ENCODE data around the gene MGAT2.
A peak's percentile ranks its signal among the peaks of the same experiment; 100 is the strongest.

MGAT2 gene

DNA sequence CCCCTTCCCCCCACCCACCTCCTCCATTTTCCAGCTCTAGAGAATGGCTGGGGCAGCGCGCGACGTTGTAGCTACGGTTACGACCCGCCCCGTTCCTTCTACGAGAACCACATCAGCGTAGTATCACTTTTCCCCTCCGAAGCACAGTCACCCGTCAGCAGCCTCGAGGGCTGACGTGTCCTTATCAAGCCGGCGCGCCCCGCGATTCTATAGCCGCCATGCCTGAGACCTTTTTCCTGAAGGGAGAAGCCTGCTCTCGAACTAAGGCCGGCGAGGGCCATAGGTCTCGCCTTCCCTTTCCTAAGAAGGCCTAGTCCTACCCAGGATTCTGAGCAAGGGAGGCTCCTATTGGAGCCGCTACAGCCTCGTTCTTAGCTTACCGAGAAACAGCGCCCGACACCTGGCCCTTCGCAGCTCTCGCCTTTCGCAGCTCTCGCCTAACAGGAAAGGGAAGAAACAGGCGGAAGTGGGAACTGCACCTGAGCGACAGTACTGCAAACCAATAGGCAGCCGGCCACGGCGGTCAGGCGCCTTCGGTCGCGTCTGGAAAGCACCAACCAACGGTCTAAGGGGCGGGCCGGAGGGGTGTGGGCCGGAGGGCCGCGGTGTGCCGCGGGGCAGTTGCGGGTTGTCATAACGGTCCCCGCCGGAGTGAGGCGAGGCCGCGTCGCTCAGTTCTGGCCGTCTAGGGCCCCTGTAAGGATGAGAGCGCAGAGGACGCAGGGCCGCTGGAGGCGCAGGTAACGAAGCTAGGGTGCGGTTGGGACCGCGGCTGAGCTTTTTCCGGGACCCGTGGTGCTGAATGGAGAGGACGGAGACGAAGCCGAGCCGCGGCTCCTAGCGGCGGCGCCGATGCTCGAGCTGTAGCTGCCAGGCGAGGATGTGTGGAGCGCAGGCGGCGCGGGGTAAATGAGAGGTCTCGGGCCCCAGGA, at the start of gene MGAT2, which contains the start of gene RPL36AL:
TSS of gene MGAT2 (plus strand) at position 618 of the 932 bp plus-strand sequence. CDS start 470 bp downstream, outside the sequence.
TSS of gene RPL36AL (minus strand) at position 445 of the 932 bp plus-strand sequence. CDS start 1,522 bp downstream, outside the sequence.
- H3K4me1 ChIP-seq (ENCODE audit: low read depth, poor library complexity, severe bottlenecking): peaks cover 32% of the 10 kb centered on the region
- H3K4me3 ChIP-seq (IDR thresholded peaks at IDR 0.05; ENCODE audit: insufficient read depth, low read depth, low read length): no peak within 1 kb of the TSS
- peaks cover 84% of the 10 kb centered on the region for H3K79me2 ChIP-seq (ENCODE audit: insufficient read depth, low read depth)
- TF ChIP-seq, protein P1, sequence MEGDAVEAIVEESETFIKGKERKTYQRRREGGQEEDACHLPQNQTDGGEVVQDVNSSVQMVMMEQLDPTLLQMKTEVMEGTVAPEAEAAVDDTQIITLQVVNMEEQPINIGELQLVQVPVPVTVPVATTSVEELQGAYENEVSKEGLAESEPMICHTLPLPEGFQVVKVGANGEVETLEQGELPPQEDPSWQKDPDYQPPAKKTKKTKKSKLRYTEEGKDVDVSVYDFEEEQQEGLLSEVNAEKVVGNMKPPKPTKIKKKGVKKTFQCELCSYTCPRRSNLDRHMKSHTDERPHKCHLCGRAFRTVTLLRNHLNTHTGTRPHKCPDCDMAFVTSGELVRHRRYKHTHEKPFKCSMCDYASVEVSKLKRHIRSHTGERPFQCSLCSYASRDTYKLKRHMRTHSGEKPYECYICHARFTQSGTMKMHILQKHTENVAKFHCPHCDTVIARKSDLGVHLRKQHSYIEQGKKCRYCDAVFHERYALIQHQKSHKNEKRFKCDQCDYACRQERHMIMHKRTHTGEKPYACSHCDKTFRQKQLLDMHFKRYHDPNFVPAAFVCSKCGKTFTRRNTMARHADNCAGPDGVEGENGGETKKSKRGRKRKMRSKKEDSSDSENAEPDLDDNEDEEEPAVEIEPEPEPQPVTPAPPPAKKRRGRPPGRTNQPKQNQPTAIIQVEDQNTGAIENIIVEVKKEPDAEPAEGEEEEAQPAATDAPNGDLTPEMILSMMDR (conservative IDR thresholded peaks at IDR 0.05; ENCODE audit: low read depth, low read length): no peak
- H3K27me3 ChIP-seq (ENCODE audit: insufficient read depth, low read depth): no peaks in the 10 kb centered on the region
- H3K4me2 ChIP-seq: peak within 1 kb of the TSS; percentile 96
- peaks cover 7% of the 10 kb centered on the region; the same call in 1 of the 2 replicates for H3K36me3 ChIP-seq (ENCODE audit: insufficient read depth)
- peak within 1 kb of the TSS; percentile 97 for H3K9ac ChIP-seq
- no peaks in the 10 kb centered on the region for H4K20me1 ChIP-seq (ENCODE audit: insufficient read depth)
- H2AFZ ChIP-seq (ENCODE audit: low read depth): peak within 1 kb of the TSS; percentile 38; the same call in 1 of the 2 replicates
- peak within 1 kb of the TSS; percentile 99 for H3K27ac ChIP-seq

- Histone ChIP-seq H2AFZ (ENCODE audit: low read depth) (no peak overlapping the region), H3K79me2 (ENCODE audit: insufficient read depth, low read depth) (no peaks in the 10 kb centered on the region), H4K20me1 (ENCODE audit: insufficient read depth) (no peaks in the 10 kb centered on the region), H3K4me3 (IDR thresholded peaks at IDR 0.05; ENCODE audit: insufficient read depth, low read depth, low read length) (no peak overlapping the region), H3K4me1 (ENCODE audit: low read depth, poor library complexity, severe bottlenecking) (no peaks in the 10 kb centered on the region), H3K9ac (no peak overlapping the region), H3K27me3 (ENCODE audit: insufficient read depth, low read depth) (no peaks in the 10 kb centered on the region), H3K36me3 (ENCODE audit: insufficient read depth) (no peaks in the 10 kb centered on the region), H3K4me2 (no peak overlapping the region), H3K27ac (no peak overlapping the region)
- TF ChIP-seq, protein P1 (conservative IDR thresholded peaks at IDR 0.05; ENCODE audit: low read depth, low read length): no peak
Observed at GRCh38 chr14:49574038-49574437, 46.6 kb upstream of the MGAT2 start.

DNA sequence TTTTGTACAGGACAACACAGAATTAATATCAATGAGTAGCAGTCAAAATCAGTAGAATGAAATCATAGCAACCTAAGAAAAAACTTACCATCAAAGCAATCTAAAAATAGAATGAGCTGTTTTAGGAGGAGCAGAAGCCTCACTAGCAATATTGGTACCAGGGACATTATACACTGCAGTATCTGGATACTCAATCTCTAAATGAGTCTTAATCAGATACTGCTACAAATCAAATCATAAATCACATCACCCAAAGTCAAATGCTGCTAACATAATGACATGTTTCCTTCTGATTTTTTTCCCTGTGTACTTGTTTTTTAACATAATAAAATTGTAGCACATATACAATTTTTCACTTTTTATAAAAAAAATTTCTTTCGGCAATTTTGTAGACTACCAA, 42.5 kb upstream of the MGAT2 start:
- H3K4me3 ChIP-seq (IDR thresholded peaks at IDR 0.05; ENCODE audit: insufficient read depth, low read depth, low read length): no peak overlapping the region
- no peaks in the 10 kb centered on the region; the same call in 1 of the 2 replicates for H4K20me1 ChIP-seq (ENCODE audit: insufficient read depth)
- H3K27me3 ChIP-seq (ENCODE audit: insufficient read depth, low read depth): no peaks in the 10 kb centered on the region
- H3K9ac ChIP-seq: no peak overlapping the region
- H3K27ac ChIP-seq: no peak overlapping the region
- no peak overlapping the region for H3K4me2 ChIP-seq
- H2AFZ ChIP-seq (ENCODE audit: low read depth): no peak overlapping the region
- no peaks in the 10 kb centered on the region for H3K36me3 ChIP-seq (ENCODE audit: insufficient read depth)
- H3K79me2 ChIP-seq (ENCODE audit: insufficient read depth, low read depth): peaks cover 11% of the 10 kb centered on the region; the same call in 1 of the 2 replicates
- TF ChIP-seq, protein P1 (conservative IDR thresholded peaks at IDR 0.05; ENCODE audit: low read depth, low read length): no peak
- H3K4me1 ChIP-seq (ENCODE audit: low read depth, poor library complexity, severe bottlenecking): peaks cover under 1% of the 10 kb centered on the region

DNA sequence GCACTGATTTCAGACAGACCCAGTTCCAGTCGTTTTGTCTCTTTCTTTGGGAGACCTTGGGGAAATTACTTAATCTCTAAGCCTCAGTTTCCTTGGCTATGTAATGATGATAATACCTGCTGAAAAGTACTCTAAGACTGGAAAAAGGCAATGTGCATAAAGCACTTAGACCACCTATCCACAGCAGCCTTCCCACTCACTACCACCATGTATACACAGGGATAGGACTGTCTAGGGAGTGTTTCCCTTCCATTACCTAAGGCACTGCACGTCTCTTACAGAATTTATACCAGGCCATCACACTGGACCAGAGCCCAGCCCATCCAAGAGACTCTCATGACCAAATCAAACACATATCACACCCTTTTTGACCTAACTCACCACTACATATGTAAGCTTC, 40.8 kb upstream of the MGAT2 start:
- no peaks in the 10 kb centered on the region for H3K27me3 ChIP-seq (ENCODE audit: insufficient read depth, low read depth)
- peaks cover 5% of the 10 kb centered on the region for H4K20me1 ChIP-seq (ENCODE audit: insufficient read depth)
- H3K9ac ChIP-seq: no peak overlapping the region
- H3K36me3 ChIP-seq (ENCODE audit: insufficient read depth): peaks cover 4% of the 10 kb centered on the region; the same call in 1 of the 2 replicates
- H3K4me3 ChIP-seq (IDR thresholded peaks at IDR 0.05; ENCODE audit: insufficient read depth, low read depth, low read length): no peak overlapping the region
- H3K79me2 ChIP-seq (ENCODE audit: insufficient read depth, low read depth): peaks cover 28% of the 10 kb centered on the region
- H3K4me1 ChIP-seq (ENCODE audit: low read depth, poor library complexity, severe bottlenecking): peaks cover 18% of the 10 kb centered on the region
- no peak overlapping the region for H3K27ac ChIP-seq
- no peak overlapping the region for H2AFZ ChIP-seq (ENCODE audit: low read depth)
- no peak overlapping the region for H3K4me2 ChIP-seq
- TF ChIP-seq, protein P1 (conservative IDR thresholded peaks at IDR 0.05; ENCODE audit: low read depth, low read length): no peak
